Measurements from ENCODE around the gene GPX4.

- TF ChIP-seq CTCF (IDR thresholded peaks at IDR 0.05) (no peak), POLR2A (IDR thresholded peaks at IDR 0.05) (no peak)
These were observed 47.4 kb downstream of the GPX4 start for GRCh38 chr19:1151037-1151724.
